22Rv1 (cell line): ENCODE measurements around the gene TRAPPC4.
"Not testable (repeated sequence)": the region's sequence is repeated elsewhere in the genome, so short reads cannot be mapped to it uniquely, and the experiment has no call there.

Experiments used
- H3K27ac ChIP-seq: fragments of 450-650 bp; 2 replicates; pipeline ENCODE4 v1.5.1; 2017
- ZFX ChIP-seq: fragments of 450-650 bp; IDR thresholded peaks from 2 replicates; pipeline ENCODE4 v1.6.1; 2017; ENCODE audit warnings: antibody characterized with exemption, borderline replicate concordance
- TF ChIP-seq, protein P1 (sequence below): fragments of 450-650 bp; IDR thresholded peaks from 2 replicates; pipeline ENCODE4 v1.5.1; 2017; ENCODE audit warnings: mild to moderate bottlenecking

The TRAPPC4 gene, protein sequence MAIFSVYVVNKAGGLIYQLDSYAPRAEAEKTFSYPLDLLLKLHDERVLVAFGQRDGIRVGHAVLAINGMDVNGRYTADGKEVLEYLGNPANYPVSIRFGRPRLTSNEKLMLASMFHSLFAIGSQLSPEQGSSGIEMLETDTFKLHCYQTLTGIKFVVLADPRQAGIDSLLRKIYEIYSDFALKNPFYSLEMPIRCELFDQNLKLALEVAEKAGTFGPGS

DNA sequence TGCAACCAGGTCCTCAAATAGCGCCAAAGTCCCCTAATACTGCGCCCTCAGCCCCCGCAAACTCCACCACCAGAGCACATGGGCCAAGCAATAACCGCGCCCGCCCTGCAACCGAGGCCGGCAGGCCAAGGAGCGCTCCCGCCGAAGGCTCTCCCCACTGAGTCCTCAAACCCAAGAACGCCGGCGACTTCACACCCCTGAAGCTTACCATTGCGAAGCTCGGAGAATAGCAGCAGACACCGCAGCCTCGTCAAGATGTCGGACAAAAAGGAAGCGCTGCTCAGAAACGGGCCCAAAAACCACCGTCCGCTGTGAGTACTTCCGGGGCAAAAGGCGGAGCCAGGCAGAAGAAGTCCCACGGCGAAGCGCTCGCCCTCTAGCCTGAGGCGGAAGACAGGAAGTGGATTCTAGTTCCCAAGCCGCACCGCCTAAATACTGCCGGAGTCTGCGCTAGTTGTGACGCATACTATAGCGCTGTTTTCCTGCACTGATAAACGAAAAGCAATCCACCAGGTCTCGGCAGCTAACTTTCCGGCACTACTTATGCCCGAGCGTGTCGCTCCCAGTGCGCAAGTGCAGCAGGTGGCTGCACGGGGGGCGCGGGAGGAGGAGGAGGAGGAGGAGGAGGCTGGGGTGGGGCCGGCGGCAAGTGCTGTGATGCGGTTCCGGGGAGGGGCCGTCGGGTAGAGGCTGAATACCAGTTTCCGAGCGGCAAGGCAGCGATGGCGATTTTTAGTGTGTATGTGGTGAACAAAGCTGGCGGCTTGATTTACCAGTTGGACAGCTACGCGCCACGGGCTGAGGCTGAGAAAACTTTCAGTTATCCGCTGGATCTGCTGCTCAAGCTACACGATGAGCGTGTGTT, at the start of gene TRAPPC4, which contains the start of gene RPS25:
Gene TRAPPC4 (plus strand): TSS at position 693 of the 865 bp plus-strand sequence. CDS start 30 bp downstream, at position 723.
Gene RPS25 (minus strand): TSS at position 270 of the 865 bp plus-strand sequence. CDS start 59 bp downstream, at position 211.
- no peak for TF ChIP-seq ZFX
- TF ChIP-seq, protein P1, sequence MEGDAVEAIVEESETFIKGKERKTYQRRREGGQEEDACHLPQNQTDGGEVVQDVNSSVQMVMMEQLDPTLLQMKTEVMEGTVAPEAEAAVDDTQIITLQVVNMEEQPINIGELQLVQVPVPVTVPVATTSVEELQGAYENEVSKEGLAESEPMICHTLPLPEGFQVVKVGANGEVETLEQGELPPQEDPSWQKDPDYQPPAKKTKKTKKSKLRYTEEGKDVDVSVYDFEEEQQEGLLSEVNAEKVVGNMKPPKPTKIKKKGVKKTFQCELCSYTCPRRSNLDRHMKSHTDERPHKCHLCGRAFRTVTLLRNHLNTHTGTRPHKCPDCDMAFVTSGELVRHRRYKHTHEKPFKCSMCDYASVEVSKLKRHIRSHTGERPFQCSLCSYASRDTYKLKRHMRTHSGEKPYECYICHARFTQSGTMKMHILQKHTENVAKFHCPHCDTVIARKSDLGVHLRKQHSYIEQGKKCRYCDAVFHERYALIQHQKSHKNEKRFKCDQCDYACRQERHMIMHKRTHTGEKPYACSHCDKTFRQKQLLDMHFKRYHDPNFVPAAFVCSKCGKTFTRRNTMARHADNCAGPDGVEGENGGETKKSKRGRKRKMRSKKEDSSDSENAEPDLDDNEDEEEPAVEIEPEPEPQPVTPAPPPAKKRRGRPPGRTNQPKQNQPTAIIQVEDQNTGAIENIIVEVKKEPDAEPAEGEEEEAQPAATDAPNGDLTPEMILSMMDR, result no peak
- peak within 1 kb of the TSS; percentile 96 for H3K27ac ChIP-seq

DNA sequence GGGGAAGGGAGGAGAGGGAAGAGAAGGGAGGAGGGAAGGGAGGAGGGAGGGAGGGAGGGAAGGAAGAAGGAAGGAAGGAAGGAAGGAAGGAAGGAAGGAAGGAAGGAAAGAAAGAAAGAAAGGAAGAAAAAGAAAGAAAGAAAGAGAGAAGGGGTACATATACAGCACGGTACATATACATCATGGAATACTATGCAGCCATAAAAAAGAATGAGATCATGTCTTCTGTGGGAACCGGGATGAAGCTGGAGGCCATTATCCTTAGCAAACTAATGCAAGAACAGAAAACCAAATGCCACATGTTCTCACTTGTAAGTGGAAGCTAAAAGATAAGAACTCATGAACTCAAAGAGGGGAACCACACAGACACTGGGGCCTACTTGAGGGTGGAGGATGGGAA, 49.1 kb upstream of the TRAPPC4 start:
- not testable (repeated sequence) for H3K27ac ChIP-seq

DNA sequence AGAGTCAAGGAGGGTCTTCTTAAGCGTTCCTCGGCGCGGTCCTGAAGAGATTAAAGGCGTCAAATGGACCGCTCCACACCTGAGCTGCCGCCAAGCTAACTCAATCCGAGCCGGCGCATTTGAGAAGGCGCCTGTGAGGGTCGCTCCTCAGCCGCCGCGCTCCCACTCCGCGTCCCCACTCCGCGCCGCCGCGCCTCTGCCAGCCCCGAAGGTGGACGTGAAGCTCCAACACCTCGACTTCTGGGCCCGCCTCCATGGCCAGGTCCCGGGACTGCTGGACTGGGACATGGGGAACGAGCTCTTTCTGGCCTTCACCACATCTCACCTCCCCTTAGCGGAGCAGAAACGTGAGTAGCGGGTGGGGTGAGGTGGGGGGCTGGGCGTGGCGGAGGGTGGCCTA, 46.9 kb upstream of the TRAPPC4 start, which contains the start of gene FOXR1:
Gene FOXR1 (plus strand): TSS at position 116 of the 400 bp plus-strand sequence. CDS start 171 bp downstream, at position 287.
- H3K27ac ChIP-seq, result no peak within 1 kb of the TSS
- TF ChIP-seq ZFX, result no peak
- TF ChIP-seq, protein P1, result no peak

DNA sequence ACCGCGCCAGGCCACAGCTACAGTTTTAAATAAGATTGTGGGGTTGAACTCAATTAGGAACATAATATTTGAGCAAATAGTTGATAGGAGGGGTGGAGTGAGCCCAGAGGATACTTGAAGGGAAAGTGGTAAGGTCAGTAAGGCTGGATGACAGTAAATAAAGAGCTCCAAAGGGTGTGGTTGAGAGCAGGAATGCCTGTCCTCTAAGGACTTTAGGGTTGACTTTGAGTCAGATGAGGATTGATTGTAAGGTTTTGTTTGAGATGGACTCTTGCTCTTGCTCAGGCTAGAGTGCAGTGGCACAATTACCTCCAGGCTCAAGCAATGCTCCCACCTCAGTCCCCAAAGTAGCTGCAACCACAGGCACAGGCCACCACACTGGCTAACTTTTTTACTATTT, 44.6 kb upstream of the TRAPPC4 start:
- H3K27ac ChIP-seq, result no peak overlapping the region
- TF ChIP-seq ZFX, result no peak
- TF ChIP-seq, protein P1, result no peak

DNA sequence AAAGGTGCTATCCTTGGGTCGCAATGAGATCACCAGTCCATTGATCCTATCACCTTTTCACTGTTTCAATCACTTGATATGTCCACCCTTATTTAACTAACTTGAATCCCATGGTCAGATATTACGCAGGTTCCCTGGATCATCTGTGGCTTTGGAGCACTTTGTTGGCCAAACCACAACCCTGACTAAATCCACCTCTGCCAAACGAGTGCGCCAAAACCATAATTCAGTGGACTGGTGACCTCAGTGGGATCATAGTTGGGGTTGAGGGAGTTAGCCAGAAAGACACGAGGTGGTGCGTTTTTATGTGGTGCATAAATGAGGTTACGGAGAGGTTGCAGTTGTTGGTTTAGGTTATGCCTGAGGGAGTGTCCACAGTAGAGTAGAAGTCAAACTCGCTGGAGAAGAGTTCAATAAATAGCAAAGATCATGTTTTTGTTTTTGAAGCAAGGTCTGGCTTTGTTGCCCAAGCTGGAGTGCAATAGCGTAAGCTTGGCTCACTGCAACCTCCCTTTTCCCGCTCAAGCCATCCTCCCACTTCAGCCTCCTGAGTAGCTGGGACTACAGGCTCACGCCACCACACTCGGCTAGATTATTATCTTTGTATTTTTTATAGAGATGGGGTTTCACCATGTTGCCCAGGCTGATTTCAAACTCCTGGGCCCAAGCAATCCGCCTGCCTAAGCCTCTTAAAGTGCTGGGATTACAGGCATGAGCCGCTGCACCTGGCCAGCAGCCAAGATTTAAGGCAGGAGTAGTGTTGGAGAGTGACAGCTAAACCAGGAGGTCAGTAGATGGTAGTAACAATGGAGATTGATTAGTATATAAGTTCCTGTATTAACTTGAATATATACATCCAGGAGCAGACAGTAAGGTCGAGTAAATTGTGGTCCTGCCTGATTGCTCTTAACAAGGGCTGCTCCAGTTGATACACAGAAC, 42.5 kb upstream of the TRAPPC4 start:
- no peak overlapping the region for H3K27ac ChIP-seq
- no peak for TF ChIP-seq ZFX
- TF ChIP-seq, protein P1, result no peak

DNA sequence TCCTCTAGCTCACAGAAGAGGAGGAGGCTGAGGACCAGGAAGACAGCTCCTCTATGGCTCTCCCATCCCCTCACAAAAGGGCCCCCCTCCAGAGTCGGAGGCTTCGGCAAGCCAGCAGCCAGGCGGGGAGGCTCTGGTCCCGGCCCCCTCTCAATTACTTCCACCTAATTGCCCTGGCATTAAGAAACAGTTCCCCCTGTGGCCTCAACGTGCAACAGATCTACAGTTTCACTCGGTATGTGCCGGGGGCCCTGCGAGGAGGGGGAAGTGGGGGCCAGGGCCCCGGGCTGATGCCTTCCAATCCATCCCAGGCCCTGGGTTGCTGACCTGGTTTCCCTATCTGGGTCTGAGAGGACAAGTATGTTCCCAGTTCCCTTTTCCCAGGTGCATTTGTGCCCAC, 39.1 kb upstream of the TRAPPC4 start:
- TF ChIP-seq, protein P1, result no peak
- TF ChIP-seq ZFX, result no peak
- no peak overlapping the region for H3K27ac ChIP-seq
